GM23338 (cell line): ENCODE data around the gene LIN7A. TPM values are rescaled to one million over a fixed set of nuclear protein-coding genes. Genes with fewer than 3 reads are reported as not detected.

ENCODE experiments used
- ATAC-seq: fragments of 200-7000 bp; cut with Tn5 transposase; 3 replicates; pipeline ENCODE4 v1.9.1; 2020
- DNase-seq: peaks from one replicate; pipeline ENCODE4 v3.0.0-alpha.2; 2015; ENCODE audit warnings: low spot score
- H2AFZ ChIP-seq: fragments of 200-600 bp; sonication (generic); 2 replicates; pipeline ENCODE4 v1.8.0; 2016; ENCODE audit warnings: antibody characterized with exemption, mild to moderate bottlenecking, moderate library complexity
- H3F3A ChIP-seq: fragments of 200-600 bp; sonication (generic); replicated peaks from 2 replicates; pipeline ENCODE4 v1.8.0; 2017; ENCODE audit warnings: antibody characterized with exemption, mixed run types, low read depth
- H3K27ac ChIP-seq: fragments of 200-600 bp; sonication (generic); 2 replicates; pipeline ENCODE4 v1.6.1; 2016; ENCODE audit warnings: low read depth
- H3K27me3 ChIP-seq: fragments of 200-600 bp; sonication (generic); 2 replicates; pipeline ENCODE4 v1.8.0; 2016; ENCODE audit warnings: mild to moderate bottlenecking, mixed run types, moderate library complexity; ENCODE audit not compliant: insufficient read depth
- H3K36me3 ChIP-seq: fragments of 200-600 bp; sonication (generic); 2 replicates; pipeline ENCODE4 v1.8.0; 2016; ENCODE audit warnings: mild to moderate bottlenecking; ENCODE audit not compliant: insufficient read depth
- H3K4me1 ChIP-seq: fragments of 200-600 bp; sonication (generic); 2 replicates; pipeline ENCODE4 v1.8.0; 2016; ENCODE audit warnings: mild to moderate bottlenecking, moderate library complexity; ENCODE audit not compliant: insufficient read depth
- H3K4me2 ChIP-seq: fragments of 200-600 bp; sonication (generic); 2 replicates; pipeline ENCODE4 v1.7.1; 2017; ENCODE audit warnings: mixed run types
- H3K4me3 ChIP-seq: fragments of 200-600 bp; sonication (generic); 2 replicates; pipeline ENCODE4 v1.6.1; 2016; ENCODE audit warnings: mixed run types
- H3K79me2 ChIP-seq: fragments of 200-600 bp; sonication (generic); replicated peaks from 2 replicates; pipeline ENCODE4 v1.8.0; 2017; ENCODE audit warnings: mild to moderate bottlenecking; ENCODE audit not compliant: insufficient read depth
- H3K9me2 ChIP-seq: fragments of 200-600 bp; sonication (generic); 2 replicates; pipeline ENCODE4 v1.8.0; 2017; ENCODE audit not compliant: insufficient read depth
- H4K20me1 ChIP-seq: fragments of 200-600 bp; sonication (generic); replicated peaks from 2 replicates; pipeline ENCODE4 v1.8.0; 2017; ENCODE audit warnings: mild to moderate bottlenecking; ENCODE audit not compliant: insufficient read depth
- H3K27ac Mint-ChIP-seq: 2 replicates; pipeline ENCODE4 v1.8.0; 2020; ENCODE audit warnings: inconsistent platforms, mild to moderate bottlenecking, moderate library complexity, mixed read lengths
- H3K27me3 Mint-ChIP-seq: 3 replicates; pipeline ENCODE4 v1.8.0; 2022; ENCODE audit warnings: low read depth, mild to moderate bottlenecking, moderate library complexity, mixed read lengths, inconsistent platforms; ENCODE audit not compliant: insufficient read depth, poor library complexity
- H3K36me3 Mint-ChIP-seq: 3 replicates; pipeline ENCODE4 v1.8.0; 2021; ENCODE audit warnings: low read depth, mild to moderate bottlenecking, inconsistent platforms, moderate library complexity, mixed read lengths
- H3K4me1 Mint-ChIP-seq: 3 replicates; pipeline ENCODE4 v1.8.0; 2020; ENCODE audit warnings: mild to moderate bottlenecking, inconsistent platforms, mixed read lengths
- H3K4me3 Mint-ChIP-seq: 3 replicates; pipeline ENCODE4 v1.8.0; 2021; ENCODE audit warnings: moderate library complexity, mild to moderate bottlenecking, inconsistent platforms, mixed read lengths
- H3K9me3 Mint-ChIP-seq: 3 replicates; pipeline ENCODE4 v1.8.0; 2020; ENCODE audit warnings: moderate library complexity, mild to moderate bottlenecking, inconsistent platforms, mixed read lengths
- CREB1 ChIP-seq: fragments of 250-450 bp; sonication (Bioruptor Pico); IDR thresholded peaks from 2 replicates; pipeline ENCODE4 v1.5.0; 2020; ENCODE audit warnings: low read depth, mild to moderate bottlenecking, moderate library complexity
- ETS1 ChIP-seq: IDR thresholded peaks from 2 replicates; pipeline ENCODE4 v1.6.1; 2016; ENCODE audit warnings: antibody characterized with exemption
- EZH2phosphoT487 ChIP-seq: fragments of 200-600 bp; sonication (generic); IDR thresholded peaks from one replicate; pipeline ENCODE4 v1.8.1; 2018; ENCODE audit warnings: antibody characterized with exemption; ENCODE audit not compliant: unreplicated experiment
- JUNB ChIP-seq: IDR thresholded peaks from one replicate; pipeline ENCODE4 v1.6.1; 2016; ENCODE audit warnings: antibody characterized with exemption; ENCODE audit not compliant: unreplicated experiment
- POLR2AphosphoS5 ChIP-seq: IDR thresholded peaks from 2 replicates; pipeline ENCODE4 v1.6.1; 2016; ENCODE audit warnings: antibody characterized with exemption, low read depth
- STAT1 ChIP-seq: IDR thresholded peaks from one replicate; pipeline ENCODE4 v1.6.1; 2016; ENCODE audit warnings: antibody characterized with exemption; ENCODE audit not compliant: unreplicated experiment
- ZNF114 ChIP-seq: fragments of 250-450 bp; sonication (Bioruptor Pico); IDR thresholded peaks from 2 replicates; pipeline ENCODE4 v1.5.0; 2020; ENCODE audit warnings: mild to moderate bottlenecking, moderate library complexity
- ZNF331 ChIP-seq: fragments of 250-450 bp; sonication (Bioruptor Pico); IDR thresholded peaks from 2 replicates; pipeline ENCODE4 v1.5.0; 2020; ENCODE audit warnings: low read depth, mild to moderate bottlenecking, moderate library complexity
- polyA plus RNA-seq: library from polyadenylated mRNA; unstranded; fragments of >200 nt; fragmentation: Nextera tagmentation; extraction: Ambion mirVana; gene quantifications from 2 replicates; pipeline ENCODE4 v1.2.1, GENCODE V29; 2016
- total RNA-seq: library from RNA; depleted of rRNA; stranded (reverse); fragments of >200 nt; shearing (Covaris generic); gene quantifications from 2 replicates; pipeline ENCODE4 v1.2.3, GENCODE V29; 2014
- TF ChIP-seq, protein P1 (sequence below): fragments of 250-450 bp; sonication (Bioruptor Pico); IDR thresholded peaks from 2 replicates; pipeline ENCODE4 v1.5.0; 2020; ENCODE audit warnings: mild to moderate bottlenecking, moderate library complexity
- TF ChIP-seq, protein P2 (sequence below), 2 experiments: fragments of 200-600 bp in 1 of 2; sonication (generic) in 1 of 2; conservative IDR thresholded peaks; 2 replicates each; pipeline versions ENCODE4 v1.5.1 to v1.6.1; 2016 to 2017; ENCODE audit warnings: antibody characterized with exemption in 2 of 2, low read depth in 2 of 2, mild to moderate bottlenecking in 2 of 2, moderate library complexity in 1 of 2

LIN7A gene
- total and polyA plus RNA-seq, 2 experiments from 2014 or later = 5.7 to 6.5 TPM

- TF ChIP-seq, protein P1, sequence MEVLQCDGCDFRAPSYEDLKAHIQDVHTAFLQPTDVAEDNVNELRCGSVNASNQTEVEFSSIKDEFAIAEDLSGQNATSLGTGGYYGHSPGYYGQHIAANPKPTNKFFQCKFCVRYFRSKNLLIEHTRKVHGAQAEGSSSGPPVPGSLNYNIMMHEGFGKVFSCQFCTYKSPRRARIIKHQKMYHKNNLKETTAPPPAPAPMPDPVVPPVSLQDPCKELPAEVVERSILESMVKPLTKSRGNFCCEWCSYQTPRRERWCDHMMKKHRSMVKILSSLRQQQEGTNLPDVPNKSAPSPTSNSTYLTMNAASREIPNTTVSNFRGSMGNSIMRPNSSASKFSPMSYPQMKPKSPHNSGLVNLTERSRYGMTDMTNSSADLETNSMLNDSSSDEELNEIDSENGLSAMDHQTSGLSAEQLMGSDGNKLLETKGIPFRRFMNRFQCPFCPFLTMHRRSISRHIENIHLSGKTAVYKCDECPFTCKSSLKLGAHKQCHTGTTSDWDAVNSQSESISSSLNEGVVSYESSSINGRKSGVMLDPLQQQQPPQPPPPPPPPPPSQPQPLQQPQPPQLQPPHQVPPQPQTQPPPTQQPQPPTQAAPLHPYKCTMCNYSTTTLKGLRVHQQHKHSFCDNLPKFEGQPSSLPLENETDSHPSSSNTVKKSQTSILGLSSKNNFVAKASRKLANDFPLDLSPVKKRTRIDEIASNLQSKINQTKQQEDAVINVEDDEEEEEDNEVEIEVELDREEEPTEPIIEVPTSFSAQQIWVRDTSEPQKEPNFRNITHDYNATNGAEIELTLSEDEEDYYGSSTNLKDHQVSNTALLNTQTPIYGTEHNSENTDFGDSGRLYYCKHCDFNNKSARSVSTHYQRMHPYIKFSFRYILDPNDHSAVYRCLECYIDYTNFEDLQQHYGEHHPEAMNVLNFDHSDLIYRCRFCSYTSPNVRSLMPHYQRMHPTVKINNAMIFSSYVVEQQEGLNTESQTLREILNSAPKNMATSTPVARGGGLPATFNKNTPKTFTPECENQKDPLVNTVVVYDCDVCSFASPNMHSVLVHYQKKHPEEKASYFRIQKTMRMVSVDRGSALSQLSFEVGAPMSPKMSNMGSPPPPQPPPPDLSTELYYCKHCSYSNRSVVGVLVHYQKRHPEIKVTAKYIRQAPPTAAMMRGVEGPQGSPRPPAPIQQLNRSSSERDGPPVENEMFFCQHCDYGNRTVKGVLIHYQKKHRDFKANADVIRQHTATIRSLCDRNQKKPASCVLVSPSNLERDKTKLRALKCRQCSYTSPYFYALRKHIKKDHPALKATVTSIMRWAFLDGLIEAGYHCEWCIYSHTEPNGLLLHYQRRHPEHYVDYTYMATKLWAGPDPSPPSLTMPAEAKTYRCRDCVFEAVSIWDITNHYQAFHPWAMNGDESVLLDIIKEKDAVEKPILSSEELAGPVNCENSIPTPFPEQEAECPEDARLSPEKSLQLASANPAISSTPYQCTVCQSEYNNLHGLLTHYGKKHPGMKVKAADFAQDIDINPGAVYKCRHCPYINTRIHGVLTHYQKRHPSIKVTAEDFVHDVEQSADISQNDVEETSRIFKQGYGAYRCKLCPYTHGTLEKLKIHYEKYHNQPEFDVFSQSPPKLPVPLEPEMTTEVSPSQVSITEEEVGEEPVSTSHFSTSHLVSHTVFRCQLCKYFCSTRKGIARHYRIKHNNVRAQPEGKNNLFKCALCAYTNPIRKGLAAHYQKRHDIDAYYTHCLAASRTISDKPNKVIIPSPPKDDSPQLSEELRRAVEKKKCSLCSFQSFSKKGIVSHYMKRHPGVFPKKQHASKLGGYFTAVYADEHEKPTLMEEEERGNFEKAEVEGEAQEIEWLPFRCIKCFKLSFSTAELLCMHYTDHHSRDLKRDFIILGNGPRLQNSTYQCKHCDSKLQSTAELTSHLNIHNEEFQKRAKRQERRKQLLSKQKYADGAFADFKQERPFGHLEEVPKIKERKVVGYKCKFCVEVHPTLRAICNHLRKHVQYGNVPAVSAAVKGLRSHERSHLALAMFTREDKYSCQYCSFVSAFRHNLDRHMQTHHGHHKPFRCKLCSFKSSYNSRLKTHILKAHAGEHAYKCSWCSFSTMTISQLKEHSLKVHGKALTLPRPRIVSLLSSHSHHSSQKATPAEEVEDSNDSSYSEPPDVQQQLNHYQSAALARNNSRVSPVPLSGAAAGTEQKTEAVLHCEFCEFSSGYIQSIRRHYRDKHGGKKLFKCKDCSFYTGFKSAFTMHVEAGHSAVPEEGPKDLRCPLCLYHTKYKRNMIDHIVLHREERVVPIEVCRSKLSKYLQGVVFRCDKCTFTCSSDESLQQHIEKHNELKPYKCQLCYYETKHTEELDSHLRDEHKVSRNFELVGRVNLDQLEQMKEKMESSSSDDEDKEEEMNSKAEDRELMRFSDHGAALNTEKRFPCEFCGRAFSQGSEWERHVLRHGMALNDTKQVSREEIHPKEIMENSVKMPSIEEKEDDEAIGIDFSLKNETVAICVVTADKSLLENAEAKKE (CRISPR knock-in tag) = no peak
- TF ChIP-seq, protein P2, sequence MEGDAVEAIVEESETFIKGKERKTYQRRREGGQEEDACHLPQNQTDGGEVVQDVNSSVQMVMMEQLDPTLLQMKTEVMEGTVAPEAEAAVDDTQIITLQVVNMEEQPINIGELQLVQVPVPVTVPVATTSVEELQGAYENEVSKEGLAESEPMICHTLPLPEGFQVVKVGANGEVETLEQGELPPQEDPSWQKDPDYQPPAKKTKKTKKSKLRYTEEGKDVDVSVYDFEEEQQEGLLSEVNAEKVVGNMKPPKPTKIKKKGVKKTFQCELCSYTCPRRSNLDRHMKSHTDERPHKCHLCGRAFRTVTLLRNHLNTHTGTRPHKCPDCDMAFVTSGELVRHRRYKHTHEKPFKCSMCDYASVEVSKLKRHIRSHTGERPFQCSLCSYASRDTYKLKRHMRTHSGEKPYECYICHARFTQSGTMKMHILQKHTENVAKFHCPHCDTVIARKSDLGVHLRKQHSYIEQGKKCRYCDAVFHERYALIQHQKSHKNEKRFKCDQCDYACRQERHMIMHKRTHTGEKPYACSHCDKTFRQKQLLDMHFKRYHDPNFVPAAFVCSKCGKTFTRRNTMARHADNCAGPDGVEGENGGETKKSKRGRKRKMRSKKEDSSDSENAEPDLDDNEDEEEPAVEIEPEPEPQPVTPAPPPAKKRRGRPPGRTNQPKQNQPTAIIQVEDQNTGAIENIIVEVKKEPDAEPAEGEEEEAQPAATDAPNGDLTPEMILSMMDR (conservative IDR thresholded peaks at IDR 0.05; ENCODE audit: low read depth in 2 of 2) = no peak
Observed at GRCh38 chr12:80895240-80895639, 42.5 kb downstream of the LIN7A start (continued).

DNA sequence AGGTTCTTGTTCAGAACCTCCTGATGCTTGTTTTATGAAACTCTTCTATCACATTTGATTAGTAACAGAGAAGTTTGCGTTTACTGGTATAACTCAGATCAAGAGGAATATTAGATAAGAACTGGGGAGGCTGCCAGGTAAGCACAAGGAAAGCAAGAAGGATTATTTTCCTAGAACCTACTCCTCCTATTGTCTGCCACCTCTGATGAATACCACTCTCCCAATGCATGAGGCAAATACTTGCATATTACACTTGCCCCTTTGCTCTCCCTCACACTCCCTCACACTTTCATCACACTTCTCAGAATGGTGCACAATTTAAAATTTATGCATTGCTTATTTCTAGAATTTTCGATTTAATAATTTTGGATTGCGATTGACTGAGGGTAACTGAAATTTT, 43.6 kb downstream of the LIN7A start:
- Histone ChIP-seq H3K79me2 (no peaks in the 10 kb centered on the region), H3K4me2 (no peak overlapping the region), H4K20me1 (no peaks in the 10 kb centered on the region), H3K27ac (no peak overlapping the region), H2AFZ (no peak overlapping the region), H3K4me1 (peaks cover 25% of the 10 kb centered on the region), H3K9me2 (no peaks in the 10 kb centered on the region), H3F3A (no peaks in the 10 kb centered on the region), H3K27me3 (no peaks in the 10 kb centered on the region), H3K36me3 (no peaks in the 10 kb centered on the region), H3K4me3 (no peak overlapping the region)
- no peaks in the 10 kb centered on the region for H3K9me3 Mint-ChIP-seq
- DNase-seq (no peak), ATAC-seq (peak; percentile 71)
- H3K27me3 Mint-ChIP-seq = no peaks in the 10 kb centered on the region
- no peak overlapping the region for H3K4me3 Mint-ChIP-seq
- peaks cover 40% of the 10 kb centered on the region for H3K4me1 Mint-ChIP-seq
- no peak overlapping the region for H3K27ac Mint-ChIP-seq
- no peaks in the 10 kb centered on the region for H3K36me3 Mint-ChIP-seq
- TF ChIP-seq POLR2AphosphoS5 (no peak), ZNF114 (CRISPR knock-in tag) (no peak), EZH2phosphoT487 (no peak), ZNF331 (no peak), STAT1 (no peak), ETS1 (no peak), JUNB (no peak), CREB1 (no peak)
- TF ChIP-seq, protein P2 (conservative IDR thresholded peaks at IDR 0.05; ENCODE audit: low read depth in 2 of 2) = no peak
